PC-9 (cell line): Measurements from ENCODE around the gene C14orf132. TPM values are rescaled to one million over a fixed set of nuclear protein-coding genes. Genes with fewer than 3 reads are reported as not detected.
A peak's percentile ranks its signal among the peaks of the same experiment; 100 is the strongest.

Experiments
- BruUV-seq: library from RNA; stranded (reverse); fragments of 400-500 nt; replicated peaks from 2 replicates; lab custom pipeline; 2021; lab: Mats Ljungman, UMichigan
- CTCF ChIA-PET: fragments of 300-600 bp; sonication (Branson Sonifier 250); formaldehyde crosslinking; loops from one replicate; lab custom pipeline; 2022; ENCODE audit warnings: antibody characterized with exemption; lab: Charles Lee
- POLR2A ChIA-PET: fragments of 300-600 bp; sonication (Branson Sonifier 250); formaldehyde crosslinking; loops from one replicate; lab custom pipeline; 2022; ENCODE audit warnings: antibody characterized with exemption; ENCODE audit not compliant: unreplicated experiment; lab: Charles Lee
- DNase-seq, 2 experiments: peaks; one replicate each; pipeline versions ENCODE4 v3.0.0 to v3.0.0-alpha.2; 2015 to 2022; ENCODE audit warnings: mixed read lengths in 1 of 2
- H2AFZ ChIP-seq: fragments of 200-600 bp; sonication (generic); 2 replicates; pipeline ENCODE4 v1.8.1; 2017; ENCODE audit warnings: antibody characterized with exemption
- H3F3A ChIP-seq: fragments of 200-600 bp; sonication (generic); 2 replicates; pipeline ENCODE4 v1.8.1; 2017; ENCODE audit warnings: antibody characterized with exemption, mild to moderate bottlenecking, low read depth; ENCODE audit not compliant: insufficient read depth
- H3K27ac ChIP-seq: fragments of 200-600 bp; sonication (generic); 2 replicates; pipeline ENCODE4 v1.6.1; 2016; ENCODE audit warnings: mixed run types
- H3K27me3 ChIP-seq: fragments of 200-600 bp; sonication (generic); 2 replicates; pipeline ENCODE4 v1.6.1; 2016; ENCODE audit warnings: low read depth, mixed run types; ENCODE audit not compliant: insufficient read depth
- H3K36me3 ChIP-seq: fragments of 200-600 bp; sonication (generic); 2 replicates; pipeline ENCODE4 v1.6.1; 2016; ENCODE audit warnings: low read depth, mixed run types
- H3K4me1 ChIP-seq: fragments of 200-600 bp; sonication (generic); replicated peaks from 2 replicates; pipeline ENCODE4 v1.6.1; 2016; ENCODE audit warnings: mixed run types; ENCODE audit not compliant: insufficient read depth
- H3K4me2 ChIP-seq: fragments of 200-600 bp; sonication (generic); 2 replicates; pipeline ENCODE4 v1.6.1; 2017; ENCODE audit warnings: mixed run types
- H3K4me3 ChIP-seq: fragments of 200-600 bp; sonication (generic); 2 replicates; pipeline ENCODE4 v1.6.1; 2016; ENCODE audit warnings: mixed run types
- H3K79me2 ChIP-seq: fragments of 200-600 bp; sonication (generic); 2 replicates; pipeline ENCODE4 v1.6.1; 2017; ENCODE audit warnings: low read depth, mixed run types
- H3K9me2 ChIP-seq: fragments of 200-600 bp; sonication (generic); 2 replicates; pipeline ENCODE4 v1.8.1; 2017; ENCODE audit warnings: mild to moderate bottlenecking; ENCODE audit not compliant: insufficient read depth
- H3K9me3 ChIP-seq: fragments of 200-600 bp; sonication (generic); 2 replicates; pipeline ENCODE4 v1.8.1; 2016; ENCODE audit warnings: low read depth; ENCODE audit not compliant: insufficient read depth
- H4K20me1 ChIP-seq: fragments of 200-600 bp; sonication (generic); 2 replicates; pipeline ENCODE4 v1.8.1; 2017; ENCODE audit not compliant: insufficient read depth
- CTCF ChIP-seq: fragments of 200-600 bp; sonication (generic); conservative IDR thresholded peaks from 2 replicates; pipeline ENCODE4 v1.6.1; 2017; ENCODE audit warnings: mixed run types, antibody characterized with exemption, mild to moderate bottlenecking, moderate library complexity
- EZH2 ChIP-seq: fragments of 200-600 bp; sonication (generic); IDR thresholded peaks from 2 replicates; pipeline ENCODE4 v1.8.0; 2017; ENCODE audit warnings: antibody characterized with exemption, low read depth
- intact Hi-C: fragments of 100-400 bp; cut with micrococcal nuclease; formaldehyde crosslinking; loops from one replicate; pipeline ENCODE4 v1.10.0; 2022; ENCODE audit not compliant: unreplicated experiment
- total RNA-seq: library from RNA; stranded (reverse); gene quantifications from 2 replicates; pipeline ENCODE4 v1.2.3, GENCODE V29; 2021

The C14orf132 gene
- total RNA-seq, 1 experiment from 2014 or later: not detected

DNA sequence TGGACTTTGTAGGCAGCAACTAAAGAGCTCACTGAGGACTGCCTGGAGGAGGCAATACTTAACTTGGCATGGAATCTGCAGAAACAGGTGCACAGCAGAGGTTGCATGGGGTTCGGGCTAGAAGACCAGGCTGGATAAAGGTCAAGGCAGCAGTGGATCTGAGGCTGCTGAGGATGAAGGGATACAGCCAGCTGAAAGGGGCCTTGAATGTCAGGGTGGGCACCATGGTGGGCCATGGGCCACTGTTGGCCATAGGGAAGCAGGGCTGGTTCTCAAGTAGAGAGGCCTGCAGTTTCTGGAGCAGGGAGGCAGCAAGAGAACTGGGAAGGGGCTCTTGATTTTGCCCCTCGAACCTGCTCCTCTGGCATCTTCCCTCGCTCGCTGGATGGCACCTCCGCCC is 55.5 kb downstream of the C14orf132 start:
- Histone ChIP-seq H4K20me1 (no peaks in the 10 kb centered on the region), H3K4me3 (no peak overlapping the region), H3K27ac (no peak overlapping the region), H3K9me3 (no peaks in the 10 kb centered on the region), H3K27me3 (no peaks in the 10 kb centered on the region), H2AFZ (no peak overlapping the region), H3K4me1 (peaks cover 52% of the 10 kb centered on the region), H3K36me3 (no peaks in the 10 kb centered on the region), H3K9me2 (no peaks in the 10 kb centered on the region), H3K79me2 (no peaks in the 10 kb centered on the region), H3K4me2 (peak overlapping the region; percentile 63), H3F3A (peaks cover 15% of the 10 kb centered on the region; the same call in 1 of the 2 replicates)
- POLR2A ChIA-PET: no interaction called here
- intact Hi-C loops: loop anchor here (5.0 kb wide), 1 partner anchor 532 kb away; no protein-coding TSS in a partner anchor
- CTCF ChIA-PET: no interaction called here
- TF ChIP-seq CTCF (no peak), EZH2 (no peak)
- DNase-seq: no peak
- no TSS peak for BruUV-seq

DNA sequence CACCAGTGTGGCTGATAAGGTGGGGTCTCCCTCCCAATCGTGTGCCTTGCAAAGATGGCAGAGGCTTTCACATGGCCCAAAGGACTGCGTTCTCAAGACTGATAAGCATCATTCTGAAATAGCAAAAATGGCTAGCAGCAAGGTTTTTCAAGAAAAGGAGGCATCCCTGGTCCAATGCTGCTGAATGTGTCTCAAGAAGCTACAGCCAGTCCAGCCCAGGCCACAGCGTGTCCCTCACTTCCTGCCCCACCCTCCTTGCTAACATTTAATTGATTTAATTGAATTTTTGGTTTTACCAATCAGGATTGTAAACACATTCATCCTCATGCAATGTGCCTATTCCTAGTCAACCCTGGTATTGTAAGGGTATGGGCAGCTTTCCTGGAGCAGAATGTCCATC is 55.9 kb downstream of the C14orf132 start:
- CTCF ChIA-PET: no interaction called here
- H3K9me2 ChIP-seq: no peaks in the 10 kb centered on the region
- no peaks in the 10 kb centered on the region for H3K27me3 ChIP-seq
- H3K4me1 ChIP-seq: peaks cover 53% of the 10 kb centered on the region
- H3K79me2 ChIP-seq: no peaks in the 10 kb centered on the region
- no peaks in the 10 kb centered on the region for H3K36me3 ChIP-seq
- TF ChIP-seq EZH2: no peak
- no peak for TF ChIP-seq CTCF
- H3F3A ChIP-seq: peaks cover 15% of the 10 kb centered on the region; the same call in 1 of the 2 replicates
- peak overlapping the region; percentile 63 for H3K4me2 ChIP-seq
- BruUV-seq: no TSS peak
- no peak overlapping the region for H2AFZ ChIP-seq
- intact Hi-C loops: loop anchor here (5.0 kb wide), 1 partner anchor 533 kb away; no protein-coding TSS in a partner anchor
- H3K4me3 ChIP-seq: 0 out of 2 replicates have a peak overlapping the region, but pooled peaks have one; percentile 11
- peak overlapping the region; percentile 45 for H3K27ac ChIP-seq
- POLR2A ChIA-PET: no interaction called here
- H3K9me3 ChIP-seq: no peaks in the 10 kb centered on the region
- no peaks in the 10 kb centered on the region for H4K20me1 ChIP-seq
- no peak for DNase-seq

DNA sequence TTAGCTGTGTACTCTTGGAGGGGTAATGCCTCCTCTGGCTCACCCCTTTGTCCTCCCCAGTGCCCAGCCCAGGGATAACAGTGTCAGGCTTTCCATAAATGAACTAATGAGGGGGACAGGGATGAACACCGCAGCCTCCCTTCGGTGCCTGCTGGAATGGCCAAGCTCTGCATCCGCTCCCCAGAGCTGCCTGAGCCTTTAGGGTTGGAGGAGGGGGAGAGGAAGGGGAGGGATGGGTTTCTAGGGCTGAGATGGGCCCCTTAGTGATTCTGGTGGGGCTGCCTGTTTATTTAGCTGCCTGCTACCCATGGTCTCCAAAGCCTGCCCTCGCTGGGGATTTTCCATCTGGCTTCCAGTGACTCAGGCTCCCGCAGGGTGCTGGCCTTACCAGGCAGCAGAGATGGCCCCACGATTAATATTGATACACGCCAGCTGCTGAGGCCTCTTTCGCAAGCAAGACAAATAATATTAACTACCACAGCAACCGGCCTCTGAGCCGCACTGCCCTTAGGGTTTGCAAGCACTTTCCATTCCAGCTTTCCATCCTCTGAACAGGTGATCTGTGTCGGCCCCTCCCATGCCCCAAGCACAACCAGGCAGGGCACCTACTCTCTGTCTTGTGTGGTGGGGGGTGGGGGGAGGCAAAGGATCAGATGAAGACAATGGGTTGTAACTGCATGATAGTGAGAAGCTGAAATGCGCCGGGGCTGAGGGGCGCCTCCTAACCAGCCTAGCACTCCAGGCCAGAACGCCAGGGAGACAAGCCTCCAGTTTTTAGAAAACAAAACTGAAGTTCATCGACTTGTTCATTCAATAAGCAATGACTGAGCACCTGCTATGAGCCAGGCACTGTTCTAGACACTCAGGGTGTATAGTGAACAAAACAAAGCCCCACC is 56.7 kb downstream of the C14orf132 start:
- Histone ChIP-seq H3K27me3 (no peaks in the 10 kb centered on the region), H3K27ac (peak overlapping the region; percentile 45), H3K9me2 (no peaks in the 10 kb centered on the region), H2AFZ (no peak overlapping the region), H3K4me2 (peak overlapping the region; percentile 63), H3K79me2 (no peaks in the 10 kb centered on the region), H3K4me1 (peaks cover 61% of the 10 kb centered on the region), H3K9me3 (no peaks in the 10 kb centered on the region), H3K4me3 (peak overlapping the region; percentile 11; the same call in 1 of the 2 replicates), H4K20me1 (no peaks in the 10 kb centered on the region), H3F3A (peaks cover 15% of the 10 kb centered on the region; the same call in 1 of the 2 replicates), H3K36me3 (no peaks in the 10 kb centered on the region)
- TF ChIP-seq CTCF (no peak), EZH2 (no peak)
- DNase-seq: peak; percentile 25 to 94
- intact Hi-C loops: loop anchor here (5.0 kb wide), 1 partner anchor 534 kb away; no protein-coding TSS in a partner anchor
- POLR2A ChIA-PET: no interaction called here
- CTCF ChIA-PET: no interaction called here
- BruUV-seq: no TSS peak
